WTC11 (cell line): ENCODE results near the gene R3HDM4. TPM values are rescaled to one million over a fixed set of nuclear protein-coding genes. Genes with fewer than 3 reads are reported as not detected.
A peak's percentile ranks its signal among the peaks of the same experiment; 100 is the strongest.
"Not testable (repeated sequence)": the region's sequence is repeated elsewhere in the genome, so short reads cannot be mapped to it uniquely, and the experiment has no call there.

Experiments used
- ATAC-seq: fragments of 200-7000 bp; cut with Tn5 transposase; 2 replicates; pipeline ENCODE4 v1.10.0; 2021; ENCODE audit warnings: mild to moderate bottlenecking, moderate library complexity
- CTCF ChIA-PET: fragments of 300-600 bp; sonication (Branson Sonifier 250); formaldehyde crosslinking; loops from one replicate; lab custom pipeline; 2021; ENCODE audit warnings: antibody characterized with exemption; lab: Charles Lee
- POLR2A ChIA-PET: fragments of 350-600 bp; sonication (Branson Sonifier 250); formaldehyde crosslinking; loops from one replicate; lab custom pipeline; 2021; ENCODE audit warnings: antibody characterized with exemption; lab: Charles Lee
- DNase-seq: peaks from one replicate; pipeline ENCODE4 v3.0.0; 2021; ENCODE audit warnings: low spot score
- H3K27ac Mint-ChIP-seq: 2 replicates; pipeline ENCODE4 v1.8.0; 2021; ENCODE audit warnings: mixed read lengths
- H3K27me3 Mint-ChIP-seq: 2 replicates; pipeline ENCODE4 v1.8.0; 2021; ENCODE audit warnings: low read depth, mild to moderate bottlenecking, moderate library complexity, mixed read lengths
- H3K36me3 Mint-ChIP-seq: 2 replicates; pipeline ENCODE4 v1.8.0; 2021; ENCODE audit warnings: mixed read lengths
- H3K4me1 Mint-ChIP-seq: 2 replicates; pipeline ENCODE4 v1.8.0; 2022; ENCODE audit warnings: mixed read lengths
- H3K4me3 Mint-ChIP-seq: 2 replicates; pipeline ENCODE4 v1.8.0; 2021; ENCODE audit warnings: mild to moderate bottlenecking, moderate library complexity, mixed read lengths
- H3K9me3 Mint-ChIP-seq: 2 replicates; pipeline ENCODE4 v1.8.0; 2021; ENCODE audit warnings: mixed read lengths
- ATF1 ChIP-seq: sonication (generic); formaldehyde crosslinking; IDR thresholded peaks from 2 replicates; pipeline ENCODE4 v1.8.1; 2023; ENCODE audit warnings: mild to moderate bottlenecking, moderate library complexity, missing genetic modification reagents
- ESRRA ChIP-seq: sonication (generic); formaldehyde crosslinking; IDR thresholded peaks from 2 replicates; pipeline ENCODE4 v1.8.1; 2022; ENCODE audit warnings: mild to moderate bottlenecking, missing genetic modification reagents, borderline replicate concordance
- FOXK1 ChIP-seq: sonication (generic); formaldehyde crosslinking; IDR thresholded peaks from 2 replicates; pipeline ENCODE4 v1.8.0; 2022; ENCODE audit warnings: mild to moderate bottlenecking, moderate library complexity, missing genetic modification reagents
- HMGA2 ChIP-seq: fragments of 250-450 bp; sonication (Bioruptor Pico); IDR thresholded peaks from 2 replicates; pipeline ENCODE4 v1.4.0; 2021; ENCODE audit warnings: mild to moderate bottlenecking, moderate library complexity
- MYBL2 ChIP-seq: sonication (generic); formaldehyde crosslinking; IDR thresholded peaks from 2 replicates; pipeline ENCODE4 v1.8.1; 2023; ENCODE audit warnings: mild to moderate bottlenecking, moderate library complexity, missing genetic modification reagents
- NFYB ChIP-seq: sonication (generic); formaldehyde crosslinking; conservative IDR thresholded peaks from 2 replicates; pipeline ENCODE4 v1.8.0; 2022; ENCODE audit warnings: low read depth, missing genetic modification reagents
- NR2C2 ChIP-seq: sonication (generic); formaldehyde crosslinking; IDR thresholded peaks from 2 replicates; pipeline ENCODE4 v1.8.0; 2022; ENCODE audit warnings: mild to moderate bottlenecking, missing genetic modification reagents
- NR3C1 ChIP-seq: sonication (generic); formaldehyde crosslinking; conservative IDR thresholded peaks from 2 replicates; pipeline ENCODE4 v1.8.1; 2023; ENCODE audit warnings: low read depth, mild to moderate bottlenecking, missing genetic modification reagents
- STAT6 ChIP-seq: sonication (generic); formaldehyde crosslinking; conservative IDR thresholded peaks from 2 replicates; pipeline ENCODE4 v1.8.1; 2023; ENCODE audit warnings: mild to moderate bottlenecking, low read depth, missing genetic modification reagents, moderate library complexity
- TEAD1 ChIP-seq: sonication (generic); formaldehyde crosslinking; IDR thresholded peaks from 2 replicates; pipeline ENCODE4 v1.8.0; 2022; ENCODE audit warnings: mild to moderate bottlenecking, missing genetic modification reagents
- ZNF138 ChIP-seq: sonication (generic); formaldehyde crosslinking; conservative IDR thresholded peaks from 2 replicates; pipeline ENCODE4 v1.8.1; 2022; ENCODE audit warnings: mild to moderate bottlenecking, moderate library complexity, missing genetic modification reagents
- ZNF219 ChIP-seq: sonication (generic); formaldehyde crosslinking; IDR thresholded peaks from 2 replicates; pipeline ENCODE4 v1.8.0; 2023; ENCODE audit warnings: missing genetic modification reagents, mild to moderate bottlenecking, borderline replicate concordance
- ZNF512 ChIP-seq: sonication (generic); formaldehyde crosslinking; IDR thresholded peaks from 2 replicates; pipeline ENCODE4 v1.8.1; 2022; ENCODE audit warnings: missing genetic modification reagents, borderline replicate concordance
- ZNF532 ChIP-seq: fragments of 250-450 bp; sonication (Bioruptor Pico); IDR thresholded peaks from 2 replicates; pipeline ENCODE4 v1.9.0; 2021; ENCODE audit warnings: mild to moderate bottlenecking, borderline replicate concordance
- total RNA-seq: library from RNA; stranded (reverse); gene quantifications from 3 replicates; pipeline ENCODE4 v1.2.3, GENCODE V29; 2021

The R3HDM4 gene
- total RNA-seq, 1 experiment from 2014 or later: 99.5 TPM

GRCh38 chr19:855566-856120 lies 57.4 kb downstream of the R3HDM4 start:
- Mint-ChIP-seq H3K27me3 (peaks cover 27% of the 10 kb centered on the region), H3K9me3 (no peaks in the 10 kb centered on the region)
- POLR2A ChIA-PET: no interaction called here

GRCh38 chr19:855142-855541 lies 57.9 kb downstream of the R3HDM4 start:
- H3K27ac Mint-ChIP-seq: no peak overlapping the region
- CTCF ChIA-PET: interaction anchor here (1.0 to 3.0 kb wide), 3 partner anchors 18 to 129 kb away, joined by 3 to 13 read pairs (median 5); partner anchors contain the start of gene WDR18

More at GRCh38 chr19:855566-856120, 57.4 kb downstream of the R3HDM4 start:
- ATAC-seq (no peak), DNase-seq (peak; percentile 16)
- CTCF ChIA-PET: interaction anchor here (0.6 to 3.0 kb wide), 9 partner anchors 17 to 152 kb away, joined by 3 to 13 read pairs (median 4); partner anchors contain the start of gene WDR18
- no peak for TF ChIP-seq HMGA2
- Mint-ChIP-seq H3K4me1 (no peaks in the 10 kb centered on the region), H3K4me3 (no peak overlapping the region), H3K36me3 (no peaks in the 10 kb centered on the region), H3K27ac (no peak overlapping the region)

GRCh38 chr19:854549-854948 lies 58.5 kb downstream of the R3HDM4 start:
- H3K27me3 Mint-ChIP-seq: peaks cover 20% of the 10 kb centered on the region
- H3K27ac Mint-ChIP-seq: no peak overlapping the region
- ATAC-seq: no peak
- H3K4me1 Mint-ChIP-seq: no peaks in the 10 kb centered on the region
- no peaks in the 10 kb centered on the region for H3K36me3 Mint-ChIP-seq
- H3K9me3 Mint-ChIP-seq: no peaks in the 10 kb centered on the region
- no peak overlapping the region for H3K4me3 Mint-ChIP-seq
- TF ChIP-seq NR2C2 (CRISPR knock-in tag) (no peak), MYBL2 (CRISPR knock-in tag) (no peak), NFYB (CRISPR knock-in tag) (no peak), HMGA2 (peak; percentile 97), ZNF138 (CRISPR knock-in tag) (no peak)
- POLR2A ChIA-PET: interaction anchor here (0.7 kb wide), 1 partner anchor 1645 kb away, joined by 5 read pairs; no protein-coding TSS in a partner anchor
- CTCF ChIA-PET: interaction anchor here (3.0 kb wide), 1 partner anchor 65 kb away, joined by 13 read pairs; no protein-coding TSS in a partner anchor
- no peak for DNase-seq

More at GRCh38 chr19:855142-855541, 57.9 kb downstream of the R3HDM4 start:
- no peaks in the 10 kb centered on the region for H3K36me3 Mint-ChIP-seq
- ATAC-seq (no peak), DNase-seq (no peak)
- H3K27me3 Mint-ChIP-seq: peaks cover 26% of the 10 kb centered on the region
- TF ChIP-seq ZNF512 (CRISPR knock-in tag) (no peak), ESRRA (CRISPR knock-in tag) (no peak), NR3C1 (CRISPR knock-in tag) (no peak), FOXK1 (CRISPR knock-in tag) (no peak)
- H3K4me3 Mint-ChIP-seq: no peak overlapping the region
- no peaks in the 10 kb centered on the region for H3K4me1 Mint-ChIP-seq
- no peaks in the 10 kb centered on the region for H3K9me3 Mint-ChIP-seq
- POLR2A ChIA-PET: no interaction called here

- DNase-seq, ATAC-seq, H3K4me1 Mint-ChIP-seq, H3K27ac Mint-ChIP-seq, H3K4me3 Mint-ChIP-seq, H3K36me3 Mint-ChIP-seq, H3K9me3 Mint-ChIP-seq, POLR2A ChIA-PET: not testable (repeated sequence)
- CTCF ChIA-PET: interaction anchor here (3.0 kb wide), 1 partner anchor 65 kb away, joined by 13 read pairs; no protein-coding TSS in a partner anchor
- H3K27me3 Mint-ChIP-seq: peaks cover 14% of the 10 kb centered on the region
Observed at GRCh38 chr19:853614-854220, 59.3 kb downstream of the R3HDM4 start.

- Mint-ChIP-seq H3K27ac (no peak overlapping the region), H3K36me3 (no peaks in the 10 kb centered on the region), H3K4me1 (no peaks in the 10 kb centered on the region), H3K9me3 (no peaks in the 10 kb centered on the region), H3K4me3 (no peak overlapping the region), H3K27me3 (peaks cover 7% of the 10 kb centered on the region)
- ChIA-PET POLR2A (no interaction called here), CTCF (no interaction called here)
- DNase-seq: peak; percentile 13
- no peak for ATAC-seq
- TF ChIP-seq ZNF532 (no peak), ATF1 (CRISPR knock-in tag) (no peak), TEAD1 (CRISPR knock-in tag) (no peak), STAT6 (CRISPR knock-in tag) (no peak), ZNF219 (CRISPR knock-in tag) (no peak)
Observed at GRCh38 chr19:853014-853585, 59.9 kb downstream of the R3HDM4 start.
